NCI-H2029 treated with DMSO at 0.1 percent for 48 hours (cell line): ENCODE data around the gene PRKCD.
A peak's percentile ranks its signal among the peaks of the same experiment; 100 is the strongest.

Source experiments
- DNase-seq: peaks from one replicate; lab custom pipeline; 2025; lab: John Stamatoyannopoulos, UW

Gene PRKCD

GRCh38 chr3:53155760-53156159 lies 5.2 kb upstream of the PRKCD start:
- DNase-seq = peak; percentile 42

DNA sequence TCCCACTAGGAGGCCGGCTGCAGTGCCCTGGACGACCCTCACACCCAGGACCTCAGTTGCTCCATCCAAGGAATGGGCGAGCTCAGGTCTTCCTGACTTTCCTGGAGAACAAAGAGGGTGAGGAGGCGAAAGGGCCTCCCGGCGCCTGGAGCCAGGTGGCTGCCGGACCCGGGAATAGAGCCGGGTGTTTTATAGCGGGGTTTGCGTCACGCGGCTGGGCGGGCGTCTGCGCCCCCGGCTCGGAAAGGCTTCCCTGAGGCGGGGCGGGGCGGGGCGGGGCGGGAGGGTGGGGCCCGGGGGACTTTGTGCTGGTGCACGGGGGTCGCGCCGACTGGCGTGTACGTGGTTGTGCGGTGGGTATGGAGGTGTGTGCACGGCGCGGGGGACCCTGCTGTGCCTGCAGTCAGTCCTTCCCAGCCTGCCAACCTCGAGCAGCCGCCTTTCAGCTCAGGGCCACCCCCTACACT lies 4.6 kb upstream of the PRKCD start:
- DNase-seq = no peak

DNA sequence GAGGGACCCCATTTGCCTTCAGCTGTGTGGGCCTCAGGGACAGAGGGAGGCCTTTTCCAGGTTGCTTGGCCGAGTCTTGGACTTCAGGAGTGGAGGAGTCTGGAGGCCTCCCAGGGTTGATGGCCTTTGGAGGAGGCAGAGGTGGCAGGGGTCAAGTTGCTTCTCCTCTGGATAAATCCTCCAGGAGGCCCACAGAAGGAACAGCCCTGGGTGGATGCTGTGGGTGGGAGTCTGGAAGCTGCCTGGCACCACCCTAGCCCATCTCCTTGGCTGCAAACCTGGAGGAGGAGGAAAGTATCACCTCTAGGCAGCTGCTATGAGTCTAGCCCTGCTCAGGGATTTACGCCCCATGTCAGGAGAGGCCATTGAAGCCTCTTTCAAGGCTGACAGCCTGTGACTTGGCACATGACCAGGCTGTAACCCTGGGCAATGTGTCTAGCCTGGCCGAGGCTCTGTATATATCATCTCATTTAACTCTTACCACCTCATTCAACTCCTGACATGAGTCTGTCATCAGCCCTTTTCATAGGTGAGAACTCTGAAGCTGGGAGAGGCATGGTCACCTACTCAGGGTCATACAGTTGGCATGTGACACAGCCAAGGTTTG lies 2.9 kb upstream of the PRKCD start:
- DNase-seq = no peak

GRCh38 chr3:53158765-53159155 lies 2.2 kb upstream of the PRKCD start:
- DNase-seq = no peak

DNA sequence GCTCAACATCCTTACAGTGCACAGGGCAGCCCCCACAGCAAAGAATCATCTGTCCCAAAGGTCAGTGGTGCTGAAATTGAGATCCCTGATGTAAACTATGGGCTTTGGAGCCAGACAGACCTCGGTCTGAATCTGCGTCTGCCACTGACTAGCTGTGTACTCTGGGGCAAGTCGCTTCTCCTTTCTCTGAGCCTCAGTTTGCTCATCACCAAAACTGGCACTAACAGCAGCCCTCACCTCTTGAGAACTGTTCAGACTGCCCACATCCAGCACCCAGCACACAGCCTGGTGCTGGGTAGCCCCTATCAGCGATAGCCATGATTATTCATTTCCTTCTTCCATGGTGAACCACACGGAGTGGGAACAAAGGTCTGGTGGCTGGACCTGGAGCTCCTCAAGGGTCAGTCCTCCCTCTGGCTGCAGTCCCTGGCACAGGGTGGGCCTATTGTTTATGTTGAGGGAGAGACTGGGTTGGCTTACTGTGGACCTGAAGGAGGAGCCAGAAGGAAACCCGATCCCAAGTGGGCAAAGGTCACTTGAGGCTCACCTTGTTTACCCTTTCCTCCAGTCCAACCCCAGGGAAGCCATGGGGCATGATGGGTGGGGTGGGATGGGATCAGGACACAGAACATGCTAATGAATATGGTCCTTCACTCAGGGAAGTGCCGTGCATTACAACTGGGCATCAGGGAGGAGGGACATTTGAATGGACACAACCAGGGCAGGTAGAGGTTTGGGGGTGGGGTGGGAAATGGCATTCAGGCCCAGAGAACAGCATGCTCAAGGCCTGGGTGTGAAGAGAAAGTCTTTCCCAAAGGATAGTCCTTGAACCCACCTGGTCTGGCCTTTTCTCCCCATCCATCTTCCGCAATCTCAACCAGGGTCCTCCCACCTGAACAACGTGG lies 1.6 kb upstream of the PRKCD start:
- no peak for DNase-seq

DNA sequence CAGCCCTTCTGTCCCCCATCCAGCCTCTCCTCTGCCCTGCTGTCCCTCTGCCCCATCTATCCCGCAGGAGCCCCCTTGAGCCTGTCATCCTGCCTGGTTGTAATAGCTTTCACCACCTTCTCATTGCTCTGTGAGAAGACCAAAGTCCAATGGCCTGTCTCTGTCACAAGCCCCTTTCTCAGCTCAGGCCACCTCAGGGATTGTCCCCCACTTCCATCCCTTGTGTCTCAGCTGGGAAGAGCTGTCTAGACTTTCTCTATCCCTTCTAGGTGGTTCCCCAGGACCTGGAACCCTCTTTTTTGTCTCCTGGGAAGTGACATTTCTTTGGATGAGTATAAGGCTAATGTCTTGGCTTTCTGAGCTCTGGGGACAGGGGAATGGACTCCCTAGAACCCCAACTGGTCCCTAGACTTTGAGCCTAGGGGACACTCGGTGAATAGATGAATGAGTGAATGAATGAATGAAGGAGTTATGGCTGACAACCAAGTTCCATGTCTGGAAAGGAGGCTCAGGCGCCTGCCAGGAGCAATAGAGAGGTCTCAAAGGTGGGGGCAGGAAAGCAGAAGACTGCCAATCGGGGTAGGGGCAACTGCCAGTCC lies 849 bp upstream of the PRKCD start:
- DNase-seq = no peak

DNA sequence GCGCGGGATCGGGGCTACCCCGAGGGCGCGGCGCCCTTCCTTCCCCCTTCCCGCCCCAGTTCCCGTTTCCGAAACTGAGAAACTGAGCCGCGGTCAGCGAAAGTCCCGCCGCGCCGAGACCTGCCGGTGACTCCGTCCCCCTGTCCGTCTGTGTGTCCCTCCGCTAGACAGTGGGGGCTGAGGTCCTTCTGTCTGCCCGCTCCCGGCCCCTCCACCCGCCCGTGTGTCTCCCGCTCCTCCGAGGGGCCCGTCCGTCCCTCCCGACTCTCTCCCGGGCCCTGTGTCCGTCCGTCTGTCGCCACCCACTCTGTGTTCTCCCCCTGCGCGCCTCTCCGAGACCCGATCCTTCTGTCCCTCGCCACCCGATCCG lies 426 bp downstream of the PRKCD start:
- no peak for DNase-seq

GRCh38 chr3:53161820-53162671 lies 1.0 kb downstream of the PRKCD start:
- no peak for DNase-seq

DNA sequence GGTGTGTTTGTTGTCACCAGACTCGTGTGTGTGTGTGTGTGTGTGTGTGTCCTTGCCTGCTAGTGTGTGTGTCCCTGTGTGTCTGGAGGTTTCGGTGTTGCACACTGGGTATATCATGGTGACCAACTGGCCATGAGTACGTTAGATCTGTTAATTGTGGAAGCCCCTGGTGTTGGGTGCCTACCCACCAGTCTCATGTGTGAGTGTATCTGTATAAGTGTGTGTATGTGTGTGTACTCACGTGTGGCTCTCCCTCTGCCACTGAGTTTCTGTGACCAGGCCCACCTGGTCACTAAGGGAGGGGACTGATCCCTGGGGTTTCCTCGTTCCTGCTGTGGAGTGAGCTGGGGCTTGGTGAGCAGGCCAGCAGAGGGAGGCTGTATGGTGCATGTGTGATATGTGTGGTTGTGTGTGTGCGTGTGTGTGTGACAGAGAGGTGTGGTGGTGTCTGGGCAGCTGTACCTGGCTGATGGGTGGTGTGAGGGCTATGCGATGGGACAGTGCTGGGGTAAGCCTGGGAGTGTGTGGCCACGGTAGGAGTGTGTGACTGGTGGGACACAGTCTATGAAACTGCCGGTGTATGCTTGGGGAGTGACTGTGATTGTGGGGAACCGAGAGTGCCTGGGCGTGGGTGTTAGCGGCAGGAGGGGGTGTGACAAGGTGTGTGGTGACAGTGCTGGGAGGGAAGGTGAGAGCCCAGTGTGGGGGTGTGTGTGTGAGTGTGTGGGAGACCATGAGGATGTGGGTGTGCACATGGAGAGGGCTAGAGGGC lies 1.8 kb downstream of the PRKCD start:
- no peak for DNase-seq

DNA sequence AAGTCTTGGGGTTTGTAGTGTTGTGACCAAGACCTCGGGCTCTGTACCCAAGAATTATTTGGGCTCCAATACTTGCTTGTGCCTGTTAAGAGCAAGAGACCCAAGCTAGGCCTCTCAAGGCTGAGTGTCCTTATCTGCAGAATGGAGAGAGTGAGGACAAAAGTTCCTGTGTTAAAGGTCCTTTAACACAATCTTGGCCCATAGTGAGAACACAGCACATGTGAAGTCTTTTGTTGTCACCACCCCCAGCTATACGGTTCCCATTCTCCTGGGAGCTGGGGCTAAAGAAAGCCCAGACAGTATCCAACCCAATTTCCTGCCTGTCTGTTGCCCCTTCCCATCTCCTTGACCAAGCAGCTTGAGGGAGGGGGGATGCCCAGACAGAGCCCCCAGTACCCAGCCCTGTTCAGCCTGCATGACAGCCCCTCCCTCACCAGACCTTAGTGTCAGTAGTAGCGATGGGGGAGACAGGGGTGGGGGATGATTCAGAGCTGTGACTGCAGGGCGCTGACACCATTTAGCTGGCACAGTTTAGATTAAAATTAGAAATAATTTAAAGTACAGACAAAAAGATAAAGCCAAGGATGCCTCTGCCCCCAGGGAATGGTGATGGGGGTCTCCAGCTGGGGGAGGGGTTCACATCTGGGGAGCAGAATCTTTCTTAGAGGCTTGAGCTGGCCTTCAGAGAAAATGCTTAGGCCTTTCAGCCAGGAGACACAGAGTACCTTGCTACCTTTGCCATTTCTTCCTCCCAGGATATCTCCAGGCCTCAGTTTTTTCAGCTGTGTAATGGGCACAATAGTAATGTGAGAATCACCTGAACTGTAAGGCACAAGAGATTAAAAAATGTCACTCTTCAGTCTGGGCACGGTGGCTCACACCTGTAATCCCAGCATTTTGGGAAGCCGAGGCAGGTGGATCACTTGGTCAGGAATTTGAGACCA lies 2.7 kb downstream of the PRKCD start:
- no peak for DNase-seq

DNA sequence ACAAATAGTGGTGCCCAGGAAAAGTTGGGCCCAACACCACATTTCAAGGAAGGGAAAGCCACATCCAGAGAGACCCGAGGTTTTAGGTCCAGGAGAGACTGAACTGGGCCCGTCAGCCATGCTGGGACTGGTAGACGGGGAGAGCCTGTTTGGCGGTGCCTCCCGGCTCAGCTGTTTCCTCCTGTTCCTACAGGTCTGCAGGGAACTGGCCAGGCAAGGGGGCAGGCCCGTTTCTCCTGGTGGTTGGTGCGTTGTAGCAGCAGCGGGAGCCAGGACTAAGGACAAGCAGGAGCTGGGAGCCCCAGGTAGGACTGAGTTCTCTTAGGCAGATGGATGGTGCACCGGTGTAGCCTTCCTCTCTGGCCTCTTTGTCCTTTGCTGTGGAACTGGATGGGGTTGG lies 3.9 kb downstream of the PRKCD start:
- DNase-seq = no peak

- no peak for DNase-seq
These were observed 5.2 kb downstream of the PRKCD start for GRCh38 chr3:53166206-53166605.

GRCh38 chr3:53166781-53167291 lies 5.8 kb downstream of the PRKCD start:
- DNase-seq = no peak

- no peak for DNase-seq
These were observed 6.6 kb downstream of the PRKCD start for GRCh38 chr3:53167418-53168174.

- no peak for DNase-seq
These were observed 7.3 kb downstream of the PRKCD start for GRCh38 chr3:53168175-53168923.

DNA sequence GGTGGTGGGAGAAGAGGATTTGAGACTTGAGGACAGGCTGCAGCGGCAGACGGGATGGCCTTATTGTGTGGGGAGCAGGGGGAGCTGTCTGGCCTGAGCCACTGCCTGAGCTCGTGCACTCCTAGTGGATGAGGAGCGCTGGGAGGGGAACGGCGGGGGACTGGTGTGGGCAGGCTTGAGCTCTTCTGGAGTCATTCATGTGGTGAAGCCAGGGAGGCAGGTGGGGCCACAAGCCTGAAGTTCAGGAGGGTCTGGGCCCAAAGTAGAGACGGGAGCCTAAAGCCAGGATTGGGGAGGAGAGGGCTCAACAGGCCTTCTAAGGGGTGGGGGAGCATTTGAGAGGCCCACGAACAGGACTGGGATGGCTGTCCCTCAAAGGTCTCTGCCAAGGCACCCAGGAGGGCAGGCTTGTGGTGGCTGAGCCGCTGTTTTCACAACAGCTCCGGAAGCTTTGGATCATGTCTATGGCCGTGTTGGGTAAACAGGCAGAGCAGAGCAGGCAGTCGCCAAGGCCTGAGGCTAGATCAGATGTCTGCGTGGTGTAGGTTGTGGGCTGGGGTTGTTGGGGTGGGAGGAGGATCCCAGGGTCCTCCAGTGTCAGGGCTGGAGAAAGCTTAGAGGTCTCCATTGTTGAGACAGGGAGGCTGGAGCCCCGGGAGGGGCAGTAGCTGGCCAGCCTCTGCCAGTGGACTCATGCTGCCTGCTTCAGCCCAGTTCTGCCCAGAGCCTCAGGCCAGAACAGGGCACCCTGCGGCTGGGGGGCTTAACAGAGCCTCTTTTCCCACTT lies 8.2 kb downstream of the PRKCD start:
- no peak for DNase-seq

DNA sequence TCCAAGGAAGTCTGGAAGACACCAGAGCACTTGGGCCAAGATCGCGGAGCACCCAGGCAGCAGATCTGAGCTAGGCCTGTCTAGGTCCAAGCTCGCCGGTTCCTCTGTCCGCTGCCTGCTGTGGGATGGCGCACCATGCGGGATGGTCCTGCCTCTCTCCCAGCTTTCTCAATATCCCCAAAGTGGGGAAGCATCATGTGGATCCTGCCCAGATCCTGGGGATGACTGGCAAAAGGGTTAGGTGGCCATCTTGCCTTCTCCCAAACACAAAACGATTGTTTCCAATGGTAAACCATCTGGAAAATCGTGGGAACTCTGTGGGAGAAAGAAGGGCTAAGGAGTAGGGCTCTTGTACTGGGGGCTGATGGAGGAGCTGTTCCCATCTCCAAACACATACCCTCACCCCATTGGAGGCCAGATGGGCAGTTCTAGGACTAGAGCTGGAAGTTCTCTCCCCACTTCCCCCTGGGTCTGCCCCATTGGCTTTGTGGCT lies 8.9 kb downstream of the PRKCD start:
- DNase-seq = no peak
